ENCODE data around the gene IL6R.

Gene IL6R

GRCh38 chr1:154512760-154513159, 107.6 kb downstream of the IL6R start:
- H3K9me3 Mint-ChIP-seq: no peaks in the 10 kb centered on the region
- H3K4me1 Mint-ChIP-seq (ENCODE audit: low read depth): no peaks in the 10 kb centered on the region
- H3K4me3 Mint-ChIP-seq: no peak overlapping the region
- H3K27ac Mint-ChIP-seq: no peak overlapping the region
- H3K36me3 Mint-ChIP-seq (ENCODE audit: low read depth): no peaks in the 10 kb centered on the region
- H3K27me3 Mint-ChIP-seq: peaks cover 29% of the 10 kb centered on the region

GRCh38 chr1:154514066-154514553, 109.0 kb downstream of the IL6R start:
- no peaks in the 10 kb centered on the region for H3K9me3 Mint-ChIP-seq
- H3K4me3 Mint-ChIP-seq: no peak overlapping the region
- no peak overlapping the region for H3K27ac Mint-ChIP-seq
- H3K36me3 Mint-ChIP-seq (ENCODE audit: low read depth): no peaks in the 10 kb centered on the region
- peaks cover 21% of the 10 kb centered on the region for H3K27me3 Mint-ChIP-seq
- H3K4me1 Mint-ChIP-seq (ENCODE audit: low read depth): no peaks in the 10 kb centered on the region

GRCh38 chr1:154517661-154518060, 112.5 kb downstream of the IL6R start:
- Mint-ChIP-seq H3K36me3 (ENCODE audit: low read depth) (no peaks in the 10 kb centered on the region), H3K4me3 (no peak overlapping the region), H3K27ac (no peak overlapping the region), H3K9me3 (no peaks in the 10 kb centered on the region), H3K4me1 (ENCODE audit: low read depth) (peaks cover 3% of the 10 kb centered on the region), H3K27me3 (peaks cover 12% of the 10 kb centered on the region)

Data from stimulated activated naive CD8-positive, alpha-beta T cell treated with anti-CD3 and anti-CD28 coated beads, Interleukin-15, Interleukin-2, amounts not matched to agents 100 ng/mL and 50 ng/mL, for 24 hours (primary cell).